Heart left ventricle (tissue), 16 donors: ENCODE results near the gene GID4. TPM values are rescaled to one million over a fixed set of nuclear protein-coding genes. Genes with fewer than 3 reads are reported as not detected.

ENCODE experiments used
- ATAC-seq, 4 donors: fragments of 200-7000 bp; cut with Tn5 transposase; one replicate each; pipeline ENCODE4 v1.9.1; 2020 to 2022; ENCODE audit warnings: moderate library complexity in 4 of 4, mild to moderate bottlenecking in 3 of 4, moderate number of reproducible peaks in 1 of 4
- DNase-seq, 5 donors: peaks; one replicate each; pipeline ENCODE4 v3.0.0-alpha.2; 2020
- H3K27ac ChIP-seq, 12 donors: fragments of 200-600 bp; sonication (generic) in 4 of 12; one replicate each; pipeline versions ENCODE4 v1.5.0 to v1.8.0; 2016 to 2022; ENCODE audit warnings: mild to moderate bottlenecking in 2 of 12
- H3K27me3 ChIP-seq, 9 donors: fragments of 200-600 bp; sonication (generic) in 2 of 9; one replicate each; pipeline versions ENCODE4 v1.5.1 to v1.8.0; 2016 to 2022; ENCODE audit warnings: mild to moderate bottlenecking in 3 of 9
- H3K36me3 ChIP-seq, 9 donors: fragments of 200-600 bp; sonication (generic) in 2 of 9; one replicate each; pipeline versions ENCODE4 v1.5.0 to v1.8.0; 2018 to 2022; ENCODE audit warnings: mild to moderate bottlenecking in 2 of 9
- H3K4me1 ChIP-seq, 12 donors: fragments of 200-600 bp; sonication (generic) in 4 of 12; one replicate each; pipeline versions ENCODE4 v1.5.0 to v1.8.0; 2016 to 2022; ENCODE audit warnings: mild to moderate bottlenecking in 3 of 12
- H3K4me3 ChIP-seq, 12 donors: fragments of 200-600 bp; sonication (generic) in 4 of 12; one replicate each; pipeline versions ENCODE4 v1.5.0 to v1.8.0; 2017 to 2022; ENCODE audit warnings: mild to moderate bottlenecking in 9 of 12, moderate library complexity in 4 of 12
- H3K9me3 ChIP-seq, 12 donors: fragments of 200-600 bp; sonication (generic) in 4 of 12; one replicate each; pipeline versions ENCODE4 v1.5.0 to v1.8.0; 2016 to 2022; ENCODE audit warnings: mild to moderate bottlenecking in 1 of 12
- POLR2A ChIP-seq, 2 donors: fragments of 450-650 bp; IDR thresholded peaks; one replicate each; pipeline ENCODE4 v1.6.1; 2017; ENCODE audit warnings: antibody characterized with exemption in 2 of 2, mild to moderate bottlenecking in 2 of 2, moderate library complexity in 2 of 2
- WGBS, 4 donors: extraction: QIAGEN DNeasy Blood & Tissue Kit in 2 of 4; methylation state at CpG; one replicate each; pipeline versions ENCODE4 v1.1.5 to v1.1.7; 2013 to 2018; 5-methylcytosine and 5-hydroxymethylcytosine counted together
- intact Hi-C, 10 donors: fragments of 100-400 bp; cut with DNase I; formaldehyde crosslinking; loops; one replicate each; pipeline versions ENCODE4 v1.11.1 to v1.14.2; 2022
- polyA plus RNA-seq, 2 donors: library from polyadenylated mRNA; stranded (reverse); fragments of 200-250 nt; gene quantifications; one replicate each; pipeline ENCODE4 v1.2.3, GENCODE V29; 2013
- total RNA-seq, 9 donors: library from RNA; depleted of rRNA in 2 of 9; stranded (reverse); fragments of >200 nt in 2 of 9; fragmentation: NEBNext Ultra II Directional in 3 of 9; extraction: Animal tissue kit (Norgen Biotek cat#: 25700) in 3 of 9; gene quantifications; one replicate each; pipeline versions ENCODE4 v1.1.0 to v1.2.4, GENCODE V29; 2016 to 2023
- TF ChIP-seq, protein P1 (sequence below), 12 donors: fragments of 200-600 bp; sonication (generic) in 4 of 12; IDR thresholded peaks; one replicate each; pipeline versions ENCODE4 v1.5.0 to v1.8.0; 2018 to 2022; ENCODE audit warnings: antibody characterized with exemption in 12 of 12, mild to moderate bottlenecking in 5 of 12
- donor health status: ischemic (EF 13 %, LVEDD 7.1; RV severe dilation, severe dysfunction).
- donor health status: healthy with polysubstance abuse.
- donor health status: DM: no; HTN: yes; CAD: no.
- donor health status: DM: no; HTN: no; CAD: no.
- donor health status: ischemic (EF 25% LVEDD 6.9; RV normal size, moderate dysfunction).
- donor health status: ischemic (EF 25% LVEDD 5.7; RV mildly dilated, moderate dysfunction).
- donor health status: healthy.
- donor health status: DM: yes; HTN: yes; CAD: no.
- donor health status: ischemic (EF 35%, LVEDD 5.7; RV mildly dilated, moderate dysfunction).
- donor health status: nonischemic (EF 11% LVEDD 7.7; RV severe dilation, severe dysfunction).
- donor health status: DM: yes; HTN: yes; CAD: no.
- donor health status: PGD.
- donor health status: ischemic (EF 29% LVEDD 5.4; RV normal size, mild dysfunction).
- donor health status: nonischemic (EF 23%, LVEDD 6.1; RV moderate dilation, normal function).

GID4 gene
- total and polyA plus RNA-seq, 11 donors = 8.0 to 27.7 (median 18.2) TPM

DNA sequence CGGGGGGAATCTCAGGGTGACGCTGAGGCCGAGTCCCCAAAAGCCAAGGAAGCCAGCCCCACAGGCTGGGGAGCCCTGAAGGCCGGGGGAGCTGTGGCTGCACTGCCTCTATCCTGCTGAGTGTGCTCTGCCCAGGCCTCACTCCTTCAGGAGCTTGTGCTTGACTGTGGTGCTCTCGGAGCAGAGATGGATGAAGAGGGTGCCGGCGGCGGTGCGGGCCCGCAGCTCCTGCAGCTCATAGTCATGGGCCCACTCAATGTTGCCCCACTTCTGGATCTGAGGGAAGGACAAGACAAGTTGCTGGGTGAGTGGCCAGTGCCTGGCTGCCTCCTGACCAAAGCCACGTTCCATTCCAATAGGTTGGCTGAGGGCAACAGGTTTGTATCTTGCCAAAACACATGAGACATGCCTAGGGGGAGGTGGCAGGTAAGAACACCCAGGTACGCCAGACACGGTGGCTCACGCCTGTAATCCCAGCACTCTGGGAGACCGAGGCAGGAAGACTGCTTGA, 20.7 kb upstream of the GID4 start:
- H3K4me1 ChIP-seq = peaks cover 0 to 33% (median 18%) of the 10 kb centered on the region in 12 donors
- no peak overlapping the region for H3K4me3 ChIP-seq
- H3K9me3 ChIP-seq = no peaks in the 10 kb centered on the region
- no peaks in the 10 kb centered on the region for H3K27me3 ChIP-seq
- intact Hi-C loops = no loop called here
- ATAC-seq (peak in 2 of 4 donors; percentile 8 to 18), DNase-seq (no peak)
- peaks cover 0 to 43% (median 19%) of the 10 kb centered on the region in 9 donors for H3K36me3 ChIP-seq
- H3K27ac ChIP-seq = peak overlapping the region in 9 of 12 donors; percentile 30 to 93 (median 78)
- WGBS, 4 donors = 87 to 90% (median 89%) methylated on average over 12 to 15 of the region's 15 CpGs
- TF ChIP-seq, protein P1, sequence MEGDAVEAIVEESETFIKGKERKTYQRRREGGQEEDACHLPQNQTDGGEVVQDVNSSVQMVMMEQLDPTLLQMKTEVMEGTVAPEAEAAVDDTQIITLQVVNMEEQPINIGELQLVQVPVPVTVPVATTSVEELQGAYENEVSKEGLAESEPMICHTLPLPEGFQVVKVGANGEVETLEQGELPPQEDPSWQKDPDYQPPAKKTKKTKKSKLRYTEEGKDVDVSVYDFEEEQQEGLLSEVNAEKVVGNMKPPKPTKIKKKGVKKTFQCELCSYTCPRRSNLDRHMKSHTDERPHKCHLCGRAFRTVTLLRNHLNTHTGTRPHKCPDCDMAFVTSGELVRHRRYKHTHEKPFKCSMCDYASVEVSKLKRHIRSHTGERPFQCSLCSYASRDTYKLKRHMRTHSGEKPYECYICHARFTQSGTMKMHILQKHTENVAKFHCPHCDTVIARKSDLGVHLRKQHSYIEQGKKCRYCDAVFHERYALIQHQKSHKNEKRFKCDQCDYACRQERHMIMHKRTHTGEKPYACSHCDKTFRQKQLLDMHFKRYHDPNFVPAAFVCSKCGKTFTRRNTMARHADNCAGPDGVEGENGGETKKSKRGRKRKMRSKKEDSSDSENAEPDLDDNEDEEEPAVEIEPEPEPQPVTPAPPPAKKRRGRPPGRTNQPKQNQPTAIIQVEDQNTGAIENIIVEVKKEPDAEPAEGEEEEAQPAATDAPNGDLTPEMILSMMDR (IDR thresholded peaks at IDR 0.05) = no peak
- no peak for TF ChIP-seq POLR2A (IDR thresholded peaks at IDR 0.05)

DNA sequence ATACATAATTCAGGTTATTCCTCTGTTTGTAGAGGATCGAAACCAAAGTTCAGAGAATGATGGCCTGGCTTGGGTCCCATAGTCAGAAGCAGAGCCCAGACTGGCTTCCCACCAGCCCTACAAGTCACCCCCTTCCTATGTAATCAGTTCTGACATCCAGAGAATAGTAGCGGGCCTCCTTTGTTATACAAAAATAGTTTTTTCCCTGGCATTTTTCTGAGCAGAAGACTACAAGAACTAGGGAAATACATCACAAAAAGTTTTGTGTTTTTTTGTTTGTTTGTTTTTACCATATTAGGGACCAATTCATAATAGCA, 19.4 kb upstream of the GID4 start:
- peak overlapping the region in 2 of 12 donors; percentile 34 to 45 for H3K27ac ChIP-seq
- no peaks in the 10 kb centered on the region for H3K9me3 ChIP-seq
- H3K4me1 ChIP-seq = peaks cover 0 to 33% (median 18%) of the 10 kb centered on the region in 12 donors
- no peak for DNase-seq
- no peak overlapping the region for H3K4me3 ChIP-seq
- no peak for TF ChIP-seq POLR2A (IDR thresholded peaks at IDR 0.05)
- TF ChIP-seq, protein P1 (IDR thresholded peaks at IDR 0.05) = no peak
- H3K27me3 ChIP-seq = no peaks in the 10 kb centered on the region
- intact Hi-C loops = no loop called here
- ATAC-seq = no peak
- 66 to 77% (median 73%) methylated on average over 2 of the region's 2 CpGs for WGBS, 4 donors
- peaks cover 0 to 50% (median 20%) of the 10 kb centered on the region in 9 donors for H3K36me3 ChIP-seq

DNA sequence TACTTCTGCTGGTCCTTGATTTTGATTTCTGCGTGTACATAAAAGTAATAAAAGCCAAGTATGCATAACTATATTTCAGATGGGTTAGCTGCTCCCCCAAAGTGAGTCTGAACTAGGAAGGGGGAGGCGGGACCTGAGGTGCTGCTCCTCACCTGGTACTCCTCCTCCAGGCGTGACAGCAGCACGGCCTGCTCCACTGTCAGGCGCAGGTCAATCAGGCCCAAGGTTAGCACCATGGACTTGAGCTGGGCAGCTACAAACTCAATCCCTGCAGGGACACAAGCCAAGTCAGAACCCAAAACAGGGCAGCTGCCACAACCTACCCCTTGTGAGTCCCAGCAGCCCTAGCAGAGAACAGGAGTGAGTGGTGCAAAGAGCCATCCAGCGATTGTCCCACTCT, 18.2 kb upstream of the GID4 start:
- Histone ChIP-seq H3K4me3 (no peak overlapping the region), H3K4me1 (peaks cover 0 to 42% (median 18%) of the 10 kb centered on the region in 12 donors), H3K9me3 (no peaks in the 10 kb centered on the region), H3K36me3 (peaks cover 0 to 40% (median 14%) of the 10 kb centered on the region in 9 donors), H3K27me3 (no peaks in the 10 kb centered on the region), H3K27ac (no peak overlapping the region)
- no peak for TF ChIP-seq POLR2A (IDR thresholded peaks at IDR 0.05)
- TF ChIP-seq, protein P1 (IDR thresholded peaks at IDR 0.05) = no peak
- no peak for ATAC-seq
- WGBS, 4 donors = 92 to 98% (median 96%) methylated on average over 6 of the region's 6 CpGs
- DNase-seq = no peak
- intact Hi-C loops = no loop called here

DNA sequence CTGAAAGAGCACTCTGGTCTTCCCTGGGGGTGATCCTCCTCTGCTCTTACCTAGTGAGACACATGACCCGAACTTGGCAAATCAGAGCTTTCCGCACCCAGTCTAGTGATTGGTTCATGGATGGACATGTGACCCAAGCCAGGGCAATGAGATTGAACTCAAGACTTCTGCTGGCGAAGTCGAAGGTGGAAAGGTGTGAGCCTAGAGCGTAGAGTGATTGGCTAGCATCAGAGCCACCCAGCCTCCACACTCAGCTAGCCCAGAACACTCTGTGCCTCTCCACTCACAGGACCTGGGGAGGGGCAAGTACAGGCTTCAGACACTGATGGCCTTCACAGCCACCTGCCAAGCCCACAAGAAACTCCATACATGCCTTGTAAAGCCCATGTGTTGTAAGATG, 17.8 kb upstream of the GID4 start:
- no peak overlapping the region for H3K27ac ChIP-seq
- peaks cover 0 to 46% (median 18%) of the 10 kb centered on the region in 12 donors for H3K4me1 ChIP-seq
- no peak overlapping the region for H3K4me3 ChIP-seq
- DNase-seq (no peak), ATAC-seq (no peak)
- intact Hi-C loops = no loop called here
- peaks cover 0 to 36% (median 13%) of the 10 kb centered on the region in 9 donors for H3K36me3 ChIP-seq
- TF ChIP-seq, protein P1 (IDR thresholded peaks at IDR 0.05) = no peak
- no peak for TF ChIP-seq POLR2A (IDR thresholded peaks at IDR 0.05)
- 90 to 97% (median 95%) methylated on average over 5 of the region's 5 CpGs for WGBS, 4 donors
- H3K27me3 ChIP-seq = no peaks in the 10 kb centered on the region
- H3K9me3 ChIP-seq = no peaks in the 10 kb centered on the region
